Testis (tissue), 3 donors: Measurements from ENCODE around the gene SEC22C. TPM values are rescaled to one million over a fixed set of nuclear protein-coding genes. Genes with fewer than 3 reads are reported as not detected.

Experiments used
- DNase-seq: peaks from one replicate; pipeline ENCODE4 v3.0.0-alpha.2; 2019
- H3K27ac ChIP-seq, 2 donors: fragments of 200-600 bp; sonication (generic); one replicate each; pipeline ENCODE4 v1.5.1; 2019
- H3K27me3 ChIP-seq: fragments of 200-600 bp; sonication (generic); one replicate; pipeline ENCODE4 v1.5.1; 2019
- H3K36me3 ChIP-seq: fragments of 200-600 bp; sonication (generic); one replicate; pipeline ENCODE4 v1.5.1; 2017; ENCODE audit warnings: low read depth; ENCODE audit errors: missing control alignments
- H3K4me1 ChIP-seq: fragments of 200-600 bp; sonication (generic); one replicate; pipeline ENCODE4 v1.5.1; 2019
- H3K4me3 ChIP-seq, 2 donors: fragments of 200-600 bp; sonication (generic); one replicate each; pipeline ENCODE4 v1.5.1; 2017 to 2019
- H3K9me3 ChIP-seq: fragments of 200-600 bp; sonication (generic); one replicate; pipeline ENCODE4 v1.5.1; 2017
- POLR2A ChIP-seq: fragments of 450-650 bp; IDR thresholded peaks from one replicate; pipeline ENCODE4 v1.6.1; 2017; ENCODE audit warnings: antibody characterized with exemption, mild to moderate bottlenecking, moderate library complexity
- WGBS, 2 donors: methylation state at CpG; one replicate each; pipeline ENCODE4 v1.1.5; 2018; 5-methylcytosine and 5-hydroxymethylcytosine counted together
- intact Hi-C: fragments of 100-400 bp; cut with DNase I; formaldehyde crosslinking; loops from one replicate; pipeline ENCODE4 v1.15.1; 2023; ENCODE audit warnings: low total_unique reads
- polyA plus RNA-seq: library from polyadenylated mRNA; stranded (reverse); fragments of 350-450 nt; fragmentation: Illumina TruSeq; extraction: RNeasy Lipid Tissue Mini Kit (QIAGEN cat#74804); gene quantifications from one replicate; pipeline ENCODE4 v1.2.3, GENCODE V29; 2014; ENCODE audit warnings: low read depth, low replicate concordance; ENCODE audit not compliant: insufficient read depth
- total RNA-seq, 2 donors: library from RNA; depleted of rRNA; stranded (reverse); fragments of >200 nt; gene quantifications; one replicate each; pipeline ENCODE4 v1.2.3, GENCODE V29; 2016
- TF ChIP-seq, protein P1 (sequence below), 3 experiments: fragments of 450-650 bp in 2 of 3; fragments of 200-600 bp in 1 of 3; sonication (generic) in 1 of 3; IDR thresholded peaks; one replicate each; pipeline ENCODE4 v1.5.1; 2016 to 2019; ENCODE audit warnings: antibody characterized with exemption in 3 of 3, mild to moderate bottlenecking in 2 of 3, moderate library complexity in 1 of 3

The SEC22C gene
- total and polyA plus RNA-seq, 3 donors from 2014 or later, result 61.0 to 86.3 (median 66.0) TPM

- intact Hi-C loops, result no loop called here
- Histone ChIP-seq H3K27ac (no peak overlapping the region), H3K4me3 (no peak overlapping the region), H3K27me3 (no peaks in the 10 kb centered on the region), H3K9me3 (no peaks in the 10 kb centered on the region), H3K36me3 (no peaks in the 10 kb centered on the region), H3K4me1 (no peaks in the 10 kb centered on the region)
- no peak for DNase-seq
- WGBS, 2 donors, result 81 to 97% methylated on average over 13 to 15 of the region's 15 CpGs
- TF ChIP-seq, protein P1, sequence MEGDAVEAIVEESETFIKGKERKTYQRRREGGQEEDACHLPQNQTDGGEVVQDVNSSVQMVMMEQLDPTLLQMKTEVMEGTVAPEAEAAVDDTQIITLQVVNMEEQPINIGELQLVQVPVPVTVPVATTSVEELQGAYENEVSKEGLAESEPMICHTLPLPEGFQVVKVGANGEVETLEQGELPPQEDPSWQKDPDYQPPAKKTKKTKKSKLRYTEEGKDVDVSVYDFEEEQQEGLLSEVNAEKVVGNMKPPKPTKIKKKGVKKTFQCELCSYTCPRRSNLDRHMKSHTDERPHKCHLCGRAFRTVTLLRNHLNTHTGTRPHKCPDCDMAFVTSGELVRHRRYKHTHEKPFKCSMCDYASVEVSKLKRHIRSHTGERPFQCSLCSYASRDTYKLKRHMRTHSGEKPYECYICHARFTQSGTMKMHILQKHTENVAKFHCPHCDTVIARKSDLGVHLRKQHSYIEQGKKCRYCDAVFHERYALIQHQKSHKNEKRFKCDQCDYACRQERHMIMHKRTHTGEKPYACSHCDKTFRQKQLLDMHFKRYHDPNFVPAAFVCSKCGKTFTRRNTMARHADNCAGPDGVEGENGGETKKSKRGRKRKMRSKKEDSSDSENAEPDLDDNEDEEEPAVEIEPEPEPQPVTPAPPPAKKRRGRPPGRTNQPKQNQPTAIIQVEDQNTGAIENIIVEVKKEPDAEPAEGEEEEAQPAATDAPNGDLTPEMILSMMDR (IDR thresholded peaks at IDR 0.05), result no peak
- TF ChIP-seq POLR2A, result no peak
These were observed 55.0 kb downstream of the SEC22C start for GRCh38 chr3:42526616-42527367.

DNA sequence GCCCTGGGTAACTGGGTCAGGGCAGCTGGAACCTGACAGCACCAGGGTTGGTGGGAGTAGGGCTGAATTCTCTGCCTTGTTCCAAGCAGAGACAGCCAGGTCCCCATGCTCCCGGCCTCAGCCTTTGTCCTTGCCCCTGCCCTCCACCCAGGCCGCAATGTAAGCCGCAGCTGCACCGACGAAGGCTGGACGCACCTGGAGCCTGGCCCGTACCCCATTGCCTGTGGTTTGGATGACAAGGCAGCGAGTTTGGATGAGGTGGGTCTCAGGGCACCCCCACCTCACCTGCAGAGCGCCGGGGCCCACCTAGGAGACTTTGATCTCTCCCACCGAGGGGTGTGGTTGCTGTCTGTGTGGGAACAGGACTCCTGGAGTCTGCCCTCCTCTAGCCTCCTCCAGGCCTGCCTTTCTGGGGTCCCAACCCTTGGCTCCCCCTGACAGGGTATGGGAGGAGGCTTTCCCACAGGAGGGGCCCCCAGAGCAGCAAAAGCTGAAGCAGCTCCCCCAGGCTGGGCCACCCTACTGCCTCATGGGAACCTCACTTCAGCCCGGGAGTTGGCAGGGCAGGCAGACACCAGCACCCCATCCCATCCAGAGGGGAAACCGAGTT, 55.9 kb downstream of the SEC22C start:
- Histone ChIP-seq H3K9me3 (no peaks in the 10 kb centered on the region), H3K36me3 (no peaks in the 10 kb centered on the region), H3K27ac (no peak overlapping the region), H3K27me3 (no peaks in the 10 kb centered on the region), H3K4me1 (no peaks in the 10 kb centered on the region), H3K4me3 (no peak overlapping the region)
- intact Hi-C loops, result no loop called here
- no peak for TF ChIP-seq POLR2A
- TF ChIP-seq, protein P1 (IDR thresholded peaks at IDR 0.05), result no peak
- no peak for DNase-seq
- WGBS, 2 donors, result 85 to 90% methylated on average over 11 to 13 of the region's 13 CpGs

GRCh38 chr3:42525212-42525611, 56.6 kb downstream of the SEC22C start:
- intact Hi-C loops, result no loop called here
- Histone ChIP-seq H3K27ac (no peak overlapping the region), H3K36me3 (no peaks in the 10 kb centered on the region), H3K9me3 (no peaks in the 10 kb centered on the region), H3K4me1 (no peaks in the 10 kb centered on the region), H3K27me3 (no peaks in the 10 kb centered on the region), H3K4me3 (no peak overlapping the region)
- 87 to 100% methylated on average over 2 to 4 of the region's 4 CpGs for WGBS, 2 donors
- TF ChIP-seq POLR2A, result no peak
- DNase-seq, result no peak

GRCh38 chr3:42524751-42525150, 57.0 kb downstream of the SEC22C start:
- H3K27ac ChIP-seq, result no peak overlapping the region
- H3K4me3 ChIP-seq, result no peak overlapping the region
- H3K36me3 ChIP-seq, result no peaks in the 10 kb centered on the region
- no peak for TF ChIP-seq POLR2A
- TF ChIP-seq, protein P1 (IDR thresholded peaks at IDR 0.05), result no peak
- no peaks in the 10 kb centered on the region for H3K27me3 ChIP-seq
- intact Hi-C loops, result no loop called here
- no peak for DNase-seq
- 84 to 95% methylated on average over 3 of the region's 3 CpGs for WGBS, 2 donors
- no peaks in the 10 kb centered on the region for H3K9me3 ChIP-seq
- H3K4me1 ChIP-seq, result no peaks in the 10 kb centered on the region

- no peak for DNase-seq
- Histone ChIP-seq H3K4me3 (no peak overlapping the region), H3K27me3 (no peaks in the 10 kb centered on the region), H3K36me3 (no peaks in the 10 kb centered on the region), H3K9me3 (no peaks in the 10 kb centered on the region), H3K4me1 (no peaks in the 10 kb centered on the region), H3K27ac (no peak overlapping the region)
- 50 to 65% methylated on average over 4 of the region's 4 CpGs for WGBS, 2 donors
- intact Hi-C loops, result no loop called here
- TF ChIP-seq, protein P1 (IDR thresholded peaks at IDR 0.05), result no peak
- TF ChIP-seq POLR2A, result no peak
These were observed 60.9 kb downstream of the SEC22C start for GRCh38 chr3:42520906-42521305.
